ENCODE results near the gene IFRD2.
A peak's percentile ranks its signal among the peaks of the same experiment; 100 is the strongest.

The IFRD2 gene

DNA sequence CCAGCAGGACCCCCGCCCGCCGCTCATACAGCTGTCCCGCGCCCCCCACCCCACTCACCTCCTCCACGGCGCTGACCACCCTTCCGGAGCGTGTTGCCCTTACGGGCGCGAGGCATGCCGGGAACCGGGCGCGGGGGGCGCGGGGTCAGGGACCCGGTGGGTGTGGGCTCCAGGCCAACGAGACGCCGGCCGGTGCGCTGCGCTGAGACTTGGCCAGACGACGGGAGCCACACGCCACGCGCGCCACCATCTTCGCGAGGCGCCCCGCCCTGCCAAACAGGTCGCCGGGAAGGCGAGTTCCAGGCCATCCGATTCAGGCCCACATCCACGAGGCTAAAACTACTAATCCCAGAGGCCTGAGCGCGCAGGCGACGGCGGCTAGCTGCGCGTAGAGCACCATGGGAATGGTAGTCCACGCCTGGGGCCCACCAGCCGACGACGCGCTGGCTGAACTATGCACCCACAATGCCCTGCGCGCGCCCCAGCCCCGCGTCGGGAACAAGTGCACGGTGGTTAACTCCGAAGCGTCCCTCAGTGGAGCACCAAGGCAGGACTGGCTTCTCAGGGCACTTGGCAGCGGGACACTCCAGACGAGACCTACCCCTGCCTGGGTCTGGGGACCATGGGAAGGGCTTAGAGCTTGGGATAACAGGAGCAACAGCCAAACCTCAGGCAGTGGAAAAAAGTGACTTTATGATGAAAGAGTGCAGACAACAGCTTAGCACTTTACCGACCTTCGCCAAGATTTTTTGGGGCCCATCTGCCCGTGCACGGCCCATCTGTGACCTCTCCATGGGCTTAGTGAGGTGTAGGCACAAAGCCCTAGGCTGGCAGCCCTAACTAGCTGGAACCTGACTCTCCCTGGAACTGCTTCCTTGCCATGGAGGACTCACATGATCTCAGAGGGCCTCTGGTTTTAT lies at the start of gene IFRD2:
IFRD2 (minus strand) TSS at position 271 of the 920 bp plus-strand sequence; CDS start at position 116, 155 bp downstream.
- DNase-seq, result peak; percentile 80

DNA sequence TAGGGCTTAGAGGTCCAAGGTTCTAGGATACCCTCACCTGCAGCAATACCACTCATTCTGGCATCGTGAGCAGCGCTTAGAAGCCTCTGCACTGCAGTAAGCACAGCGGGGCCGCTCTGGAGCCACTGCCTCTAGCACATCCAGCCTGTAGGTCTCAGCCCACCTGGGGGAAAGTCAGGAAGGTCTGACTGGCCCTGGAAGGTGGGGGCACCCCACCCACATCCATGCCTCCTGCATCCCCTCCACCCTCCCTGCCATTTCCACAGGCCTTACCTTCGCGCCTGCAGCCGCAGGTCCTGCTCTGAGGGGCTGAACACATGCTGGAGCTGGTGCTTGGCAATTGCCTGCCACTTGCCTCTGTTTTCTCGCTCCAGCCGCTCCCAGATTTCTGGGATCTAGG lies 49.3 kb upstream of the IFRD2 start:
- no peak for DNase-seq

- no peak for DNase-seq
These were observed 48.5 kb upstream of the IFRD2 start, which contains the start of gene RASSF1 for GRCh38 chr3:50340448-50341329. Gene RASSF1 (minus strand): TSS chr3:50340836. CDS start chr3:50340805, 31 bp downstream.

- DNase-seq, result no peak
These were observed 47.9 kb upstream of the IFRD2 start for GRCh38 chr3:50340147-50340447.

GRCh38 chr3:50339485-50340146 lies 47.4 kb upstream of the IFRD2 start:
- no peak for DNase-seq

DNA sequence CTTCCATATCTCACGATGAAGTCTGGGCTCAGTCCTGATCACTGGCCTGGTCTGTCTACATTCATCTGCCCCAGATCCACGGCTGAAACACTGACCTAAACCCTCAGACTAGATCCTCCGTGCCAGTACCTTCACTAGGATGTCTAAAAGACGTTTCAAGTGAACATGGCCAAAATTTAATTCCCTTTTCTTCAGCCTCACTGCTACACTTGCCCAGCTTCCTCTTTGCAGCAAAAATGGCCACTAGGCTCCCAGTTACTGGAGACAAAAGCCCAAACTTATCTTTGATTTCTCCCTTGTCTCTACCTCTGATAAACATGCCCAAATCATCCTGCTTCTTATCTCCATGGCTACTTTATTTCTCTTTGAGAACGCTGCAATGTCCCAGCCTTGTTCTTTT lies 46.7 kb upstream of the IFRD2 start:
- DNase-seq, result no peak

- DNase-seq, result peak; percentile 88
These were observed 45.1 kb upstream of the IFRD2 start for GRCh38 chr3:50337175-50337861.

DNA sequence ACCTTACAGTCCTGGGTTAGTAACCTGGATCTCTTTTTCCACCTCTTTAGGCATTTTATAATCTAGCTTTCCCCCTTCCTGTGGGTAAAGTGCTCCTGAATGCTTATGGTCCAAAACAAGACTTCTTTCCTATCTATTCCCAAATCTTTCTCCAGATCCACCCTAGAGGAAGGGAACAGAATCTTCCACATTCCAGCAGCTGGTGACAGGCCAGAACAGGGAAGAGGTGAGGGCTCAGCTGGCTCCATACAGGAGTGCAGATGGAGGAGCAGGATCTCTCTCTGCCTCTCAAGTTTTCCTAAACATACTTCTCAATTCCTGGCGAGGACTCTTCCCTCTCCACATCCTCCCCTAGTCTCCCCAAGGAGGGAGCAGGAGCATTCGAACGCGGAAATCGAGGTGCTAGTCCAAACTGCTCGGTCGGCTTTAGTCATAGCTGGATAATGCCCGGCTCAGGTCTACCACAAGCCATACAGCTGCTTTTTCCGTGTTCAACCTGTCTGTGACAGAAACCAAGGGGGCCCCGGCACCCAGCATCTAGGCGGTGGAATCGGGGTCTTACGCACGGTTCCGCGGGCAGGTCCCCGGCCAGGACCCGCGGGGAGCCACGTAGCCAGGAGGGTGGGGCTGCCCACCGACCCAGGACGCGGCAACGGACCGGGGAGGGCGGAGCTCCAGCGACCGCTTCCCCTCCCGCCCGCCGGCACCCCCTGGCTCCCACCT lies 44.4 kb upstream of the IFRD2 start:
- DNase-seq, result no peak

GRCh38 chr3:50334339-50335075 lies 42.3 kb upstream of the IFRD2 start:
- DNase-seq, result no peak

GRCh38 chr3:50333744-50334328 lies 41.6 kb upstream of the IFRD2 start:
- no peak for DNase-seq

DNA sequence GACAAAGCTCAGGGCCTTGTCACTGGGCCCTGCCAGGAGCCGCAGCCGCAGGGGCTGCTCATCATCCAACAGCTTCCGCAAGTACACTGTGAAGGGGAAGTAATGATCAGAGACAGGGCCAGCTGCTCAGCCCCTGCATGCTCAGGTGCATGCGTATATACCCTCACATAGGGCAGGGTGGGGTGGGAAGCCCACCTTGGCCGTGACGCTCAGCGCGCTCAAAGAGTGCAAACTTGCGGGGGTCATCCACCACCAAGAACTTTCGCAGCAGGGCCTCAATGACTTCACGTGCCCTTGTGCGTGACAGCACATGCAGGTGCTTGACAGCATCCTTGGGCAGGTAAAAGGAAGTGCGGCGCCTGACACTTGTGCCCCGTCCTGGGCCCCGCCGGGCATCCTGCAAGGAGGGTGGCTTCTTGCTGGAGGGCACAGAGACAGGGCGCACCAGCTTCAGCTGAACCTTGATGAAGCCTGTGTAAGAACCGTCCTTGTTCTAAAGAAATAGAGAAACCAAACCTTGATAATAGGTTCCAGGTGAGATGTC lies 39.2 kb upstream of the IFRD2 start:
- no peak for DNase-seq

DNA sequence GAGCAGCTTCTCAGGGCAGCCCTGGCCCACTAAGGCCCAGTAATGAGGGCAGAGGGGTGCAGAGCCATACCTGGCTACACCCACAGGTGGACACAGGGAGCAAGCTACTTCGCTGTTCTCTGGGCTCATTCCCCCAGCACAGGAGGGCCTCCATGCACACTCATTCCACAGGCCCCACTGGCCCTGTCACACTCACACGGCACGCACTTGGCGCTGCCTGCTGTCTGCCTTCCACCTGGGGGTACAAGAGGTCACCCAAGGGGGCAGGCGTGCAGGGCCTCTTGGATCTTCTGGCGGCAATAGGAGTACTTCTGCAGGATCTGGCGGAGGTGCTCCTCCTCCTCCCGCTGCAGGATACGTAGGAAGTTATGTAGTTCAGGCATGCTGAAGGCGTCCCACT lies 38.1 kb upstream of the IFRD2 start:
- DNase-seq, result no peak

- peak; percentile 88 for DNase-seq
These were observed 35.9 kb upstream of the IFRD2 start, which contains the start of gene TUSC2 for GRCh38 chr3:50327943-50328691. Gene TUSC2 (minus strand): TSS chr3:50328223. CDS start chr3:50328099, 124 bp downstream.

- DNase-seq, result no peak
These were observed 34.9 kb upstream of the IFRD2 start for GRCh38 chr3:50327129-50327528.

- no peak for DNase-seq
These were observed 33.9 kb upstream of the IFRD2 start for GRCh38 chr3:50326182-50326541.

- no peak for DNase-seq
These were observed 33.4 kb upstream of the IFRD2 start for GRCh38 chr3:50325497-50326181.

DNA sequence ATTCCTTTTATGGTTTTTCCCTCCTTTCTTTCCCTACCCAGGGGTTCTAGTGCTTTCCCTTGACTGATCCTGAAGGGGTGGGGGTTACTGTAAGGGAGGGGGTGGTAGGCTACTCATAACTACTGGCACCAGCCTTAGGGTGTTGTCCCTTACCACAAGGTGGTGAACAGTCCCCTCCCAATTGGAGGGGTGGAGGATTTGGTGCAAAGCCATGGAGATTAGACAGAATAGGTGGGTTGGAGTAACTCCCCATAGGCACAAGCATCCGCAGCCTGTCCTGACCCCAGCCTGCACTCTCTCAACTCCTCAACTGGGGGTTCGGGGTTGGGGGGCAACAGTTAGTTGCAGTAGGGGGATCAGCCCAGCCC lies 32.9 kb upstream of the IFRD2 start:
- DNase-seq, result no peak

GRCh38 chr3:50324351-50325112 lies 32.3 kb upstream of the IFRD2 start:
- DNase-seq, result no peak

Data from NCI-H774 (cell line).